Stimulated activated CD4-positive, alpha-beta T cell treated with anti-CD3 and anti-CD28 coated beads, Interleukin-2, amount 100 ng/mL, for 24 hours (primary cell): ENCODE results near the gene RAD51B.

Experiments
- DNase-seq, 2 donors: peaks; one replicate each; pipeline ENCODE4 v3.0.0-alpha.2; 2020

The RAD51B gene

GRCh38 chr14:67908052-67908754, 88.6 kb downstream of the RAD51B start:
- DNase-seq: no peak

- no peak for DNase-seq
Measured at GRCh38 chr14:67911562-67911961, 92.0 kb downstream of the RAD51B start.

- DNase-seq: no peak
Measured at GRCh38 chr14:67916430-67916829, 96.9 kb downstream of the RAD51B start.

- DNase-seq: no peak
Measured at GRCh38 chr14:67917006-67917405, 97.4 kb downstream of the RAD51B start.

GRCh38 chr14:67918838-67919237, 99.3 kb downstream of the RAD51B start:
- no peak for DNase-seq

GRCh38 chr14:67919259-67920032, 99.9 kb downstream of the RAD51B start:
- DNase-seq: no peak

- no peak for DNase-seq
Measured at GRCh38 chr14:67926821-67927220, 107.2 kb downstream of the RAD51B start.

GRCh38 chr14:67927244-67927643, 107.7 kb downstream of the RAD51B start:
- DNase-seq: no peak

GRCh38 chr14:67928375-67928774, 108.8 kb downstream of the RAD51B start:
- DNase-seq: no peak

- no peak for DNase-seq
Measured at GRCh38 chr14:67932708-67933246, 113.2 kb downstream of the RAD51B start.

GRCh38 chr14:67933266-67933665, 113.7 kb downstream of the RAD51B start:
- no peak for DNase-seq

GRCh38 chr14:67934087-67934486, 114.5 kb downstream of the RAD51B start:
- no peak for DNase-seq

GRCh38 chr14:67934862-67935261, 115.3 kb downstream of the RAD51B start:
- no peak for DNase-seq

GRCh38 chr14:67935371-67935770, 115.8 kb downstream of the RAD51B start:
- DNase-seq: no peak

- no peak for DNase-seq
Measured at GRCh38 chr14:67938071-67938470, 118.5 kb downstream of the RAD51B start.

GRCh38 chr14:67940486-67941455, 121.2 kb downstream of the RAD51B start:
- DNase-seq: no peak

GRCh38 chr14:67941456-67942018, 122.0 kb downstream of the RAD51B start:
- no peak for DNase-seq

- no peak for DNase-seq
Measured at GRCh38 chr14:67942080-67942710, 122.6 kb downstream of the RAD51B start.

- DNase-seq: peak; percentile 34 to 58
Measured at GRCh38 chr14:67943947-67944346, 124.4 kb downstream of the RAD51B start.

GRCh38 chr14:67944605-67945004, 125.0 kb downstream of the RAD51B start:
- no peak for DNase-seq

GRCh38 chr14:67949771-67950170, 130.2 kb downstream of the RAD51B start:
- DNase-seq: no peak

GRCh38 chr14:67950386-67950785, 130.8 kb downstream of the RAD51B start:
- no peak for DNase-seq
